IMR-90 (cell line): ENCODE measurements around the gene EMX2. TPM values are rescaled to one million over a fixed set of nuclear protein-coding genes. Genes with fewer than 3 reads are reported as not detected.

ENCODE experiments used
- ATAC-seq: fragments of 200-7000 bp; cut with Tn5 transposase; 2 replicates; pipeline ENCODE4 v1.9.1; 2020; ENCODE audit warnings: low read depth, mild to moderate bottlenecking, moderate library complexity
- BruUV-seq: library from RNA; stranded (reverse); fragments of 400-500 nt; replicated peaks from 2 replicates; lab custom pipeline; 2021; lab: Mats Ljungman, UMichigan
- CTCF ChIA-PET: fragments of 300-600 bp; formaldehyde crosslinking; extraction: SDS; loops from one replicate; lab custom pipeline; 2021; ENCODE audit warnings: antibody characterized with exemption; lab: Yijun Ruan, JAX
- POLR2A ChIA-PET: fragments of 300-600 bp; sonication (Branson Sonifier 250); formaldehyde crosslinking; loops from one replicate; lab custom pipeline; 2022; ENCODE audit warnings: antibody characterized with exemption; ENCODE audit not compliant: unreplicated experiment; lab: Charles Lee
- DNase-seq: peaks from one replicate; pipeline ENCODE4 v3.0.0; 2013
- H2AFZ ChIP-seq: replicated peaks from 2 replicates; pipeline ENCODE3; 2013; ENCODE audit warnings: low read length, mild to moderate bottlenecking; ENCODE audit not compliant: poor library complexity
- H2AK5ac ChIP-seq: 2 replicates; pipeline ENCODE4 v1.6.1; 2013; ENCODE audit warnings: low read depth, low read length, inconsistent platforms
- H2AK9ac ChIP-seq: replicated peaks from 2 replicates; pipeline ENCODE3; 2013; ENCODE audit warnings: mild to moderate bottlenecking, low read depth, low read length, moderate library complexity; ENCODE audit not compliant: poor library complexity
- H2BK120ac ChIP-seq: 2 replicates; pipeline ENCODE4 v1.6.1; 2013; ENCODE audit warnings: low read depth, low read length, inconsistent platforms
- H2BK15ac ChIP-seq: 3 replicates; pipeline ENCODE4 v1.6.1; 2013; ENCODE audit warnings: low read depth, low read length, inconsistent platforms
- H2BK20ac ChIP-seq: 2 replicates; pipeline ENCODE4 v1.6.1; 2013; ENCODE audit warnings: low read depth, mild to moderate bottlenecking, inconsistent platforms, low read length, moderate library complexity
- H2BK5ac ChIP-seq: 2 replicates; pipeline ENCODE4 v1.6.1; 2013; ENCODE audit warnings: mild to moderate bottlenecking, low read depth, low read length, inconsistent platforms; ENCODE audit not compliant: poor library complexity, severe bottlenecking
- H3K14ac ChIP-seq: replicated peaks from 2 replicates; pipeline ENCODE4 v1.6.1; 2013; ENCODE audit warnings: low read depth, low read length, inconsistent platforms
- H3K18ac ChIP-seq: 2 replicates; pipeline ENCODE4 v1.6.1; 2013; ENCODE audit warnings: low read depth, low read length, control low read depth
- H3K23ac ChIP-seq: 2 replicates; pipeline ENCODE4 v1.6.1; 2013; ENCODE audit warnings: low read depth, low read length, inconsistent platforms
- H3K27ac ChIP-seq: 2 replicates; pipeline ENCODE4 v1.5.1; 2013; ENCODE audit warnings: mild to moderate bottlenecking, control low read depth, low read length; ENCODE audit not compliant: insufficient read depth
- H3K27me3 ChIP-seq: 2 replicates; pipeline ENCODE4 v1.6.1; 2013; ENCODE audit warnings: low read length; ENCODE audit not compliant: control insufficient read depth, insufficient read depth
- H3K36me3 ChIP-seq: 2 replicates; pipeline ENCODE4 v1.6.1; 2013; ENCODE audit warnings: low read length, mixed read lengths; ENCODE audit not compliant: control insufficient read depth, insufficient read depth
- H3K4ac ChIP-seq: 2 replicates; pipeline ENCODE4 v1.6.1; 2013; ENCODE audit warnings: low read depth, low read length, inconsistent platforms
- H3K4me1 ChIP-seq: 2 replicates; pipeline ENCODE4 v1.6.1; 2013; ENCODE audit warnings: low read length, mixed read lengths; ENCODE audit not compliant: control insufficient read depth, insufficient read depth
- H3K4me2 ChIP-seq: 2 replicates; pipeline ENCODE4 v1.6.1; 2013; ENCODE audit warnings: low read depth, mild to moderate bottlenecking, control low read depth, low read length, moderate library complexity
- H3K4me3 ChIP-seq: 2 replicates; pipeline ENCODE4 v1.5.1; 2013; ENCODE audit warnings: low read depth, mild to moderate bottlenecking, control low read depth, low read length, moderate library complexity; ENCODE audit not compliant: insufficient read depth
- H3K56ac ChIP-seq: 2 replicates; pipeline ENCODE4 v1.6.1; 2013; ENCODE audit warnings: low read length, inconsistent platforms; ENCODE audit not compliant: insufficient read depth; ENCODE audit errors: extremely low read depth
- H3K79me1 ChIP-seq, 2 experiments: 2 replicates each; pipeline ENCODE4 v1.6.1; 2013; ENCODE audit warnings: low read length in 2 of 2, inconsistent platforms in 1 of 2, low read depth in 1 of 2
- H3K9ac ChIP-seq: 2 replicates; pipeline ENCODE4 v1.6.1; 2013; ENCODE audit warnings: low read depth, low read length, control low read depth
- H3K9me1 ChIP-seq: 2 replicates; pipeline ENCODE4 v1.6.1; 2013; ENCODE audit warnings: low read length, inconsistent platforms; ENCODE audit not compliant: insufficient read depth
- H3K9me3 ChIP-seq: 2 replicates; pipeline ENCODE4 v1.6.1; 2013; ENCODE audit warnings: low read length; ENCODE audit not compliant: control insufficient read depth, insufficient read depth
- H4K20me1 ChIP-seq: 2 replicates; pipeline ENCODE4 v1.6.1; 2013; ENCODE audit warnings: low read length, inconsistent platforms; ENCODE audit not compliant: insufficient read depth
- H4K5ac ChIP-seq: 2 replicates; pipeline ENCODE4 v1.6.1; 2013; ENCODE audit warnings: mild to moderate bottlenecking, low read depth, low read length, control low read depth
- H4K8ac ChIP-seq, 2 experiments: 2 replicates each; pipeline ENCODE4 v1.6.1; 2013; ENCODE audit warnings: low read depth in 2 of 2, low read length in 2 of 2, control low read depth in 1 of 2, inconsistent platforms in 1 of 2
- H4K91ac ChIP-seq: 2 replicates; pipeline ENCODE4 v1.6.1; 2013; ENCODE audit warnings: low read depth, low read length, inconsistent platforms; ENCODE audit not compliant: insufficient read depth
- BHLHE40 ChIP-seq: fragments of 150-350 bp; IDR thresholded peaks from 2 replicates; pipeline ENCODE4 v1.6.1; 2016; ENCODE audit warnings: mild to moderate bottlenecking, low read depth, low read length
- CEBPB ChIP-seq: IDR thresholded peaks from 2 replicates; pipeline ENCODE4 v1.6.1; 2012; ENCODE audit warnings: low read depth, low read length, improper control_type of control experiment
- CHD1 ChIP-seq: IDR thresholded peaks from 2 replicates; pipeline ENCODE4 v1.6.1; 2012; ENCODE audit warnings: low read depth, low read length, improper control_type of control experiment
- CTCF ChIP-seq: conservative IDR thresholded peaks from 2 replicates; pipeline ENCODE4 v1.5.1; 2012; ENCODE audit warnings: mild to moderate bottlenecking, low read depth, low read length, improper control_type of control experiment
- ELK1 ChIP-seq: fragments of 150-350 bp; IDR thresholded peaks from 2 replicates; pipeline ENCODE4 v1.6.1; 2016; ENCODE audit warnings: low read depth, mild to moderate bottlenecking, low read length, moderate library complexity, borderline replicate concordance
- FOS ChIP-seq: fragments of 150-350 bp; IDR thresholded peaks from 2 replicates; pipeline ENCODE4 v1.6.1; 2016; ENCODE audit warnings: low read depth, low read length
- MAFK ChIP-seq: IDR thresholded peaks from 2 replicates; pipeline ENCODE4 v1.6.1; 2012; ENCODE audit warnings: low read depth, low read length, improper control_type of control experiment
- MAZ ChIP-seq: IDR thresholded peaks from 2 replicates; pipeline ENCODE4 v1.6.1; 2012; ENCODE audit warnings: low read depth, mild to moderate bottlenecking, low read length, improper control_type of control experiment, moderate library complexity, borderline replicate concordance
- MXI1 ChIP-seq: IDR thresholded peaks from 2 replicates; pipeline ENCODE4 v1.6.1; 2012; ENCODE audit warnings: low read depth, mild to moderate bottlenecking, low read length, moderate library complexity, borderline replicate concordance
- POLR2A ChIP-seq: IDR thresholded peaks from 2 replicates; pipeline ENCODE4 v1.6.1; 2012; ENCODE audit warnings: mild to moderate bottlenecking, low read depth, low read length
- RAD21 ChIP-seq: IDR thresholded peaks from 2 replicates; pipeline ENCODE4 v1.6.1; 2012; ENCODE audit warnings: low read length, improper control_type of control experiment
- RCOR1 ChIP-seq: IDR thresholded peaks from 2 replicates; pipeline ENCODE4 v1.6.1; 2012; ENCODE audit warnings: mild to moderate bottlenecking, low read length, improper control_type of control experiment; ENCODE audit not compliant: insufficient replicate concordance
- RFX5 ChIP-seq: IDR thresholded peaks from 2 replicates; pipeline ENCODE4 v1.8.0; 2012; ENCODE audit warnings: low read depth, mild to moderate bottlenecking, low read length, moderate library complexity
- SMC3 ChIP-seq: fragments of 150-350 bp; IDR thresholded peaks from 2 replicates; pipeline ENCODE4 v1.6.1; 2016; ENCODE audit warnings: low read depth, mild to moderate bottlenecking, antibody characterized with exemption, low read length, moderate library complexity
- USF2 ChIP-seq: fragments of 150-350 bp; IDR thresholded peaks from 2 replicates; pipeline ENCODE4 v1.6.1; 2017; ENCODE audit warnings: mild to moderate bottlenecking, antibody characterized with exemption, low read length, low read depth
- WGBS, 2 experiments: methylation state at CpG; one replicate each; pipeline versions ENCODE4 v1.1.5 to v1.1.7; 2013; ENCODE audit warnings: missing lambda C conversion rate in 2 of 2; ENCODE audit not compliant: insufficient read length in 1 of 2; ENCODE audit errors: extremely low coverage in 2 of 2; 5-methylcytosine and 5-hydroxymethylcytosine counted together
- dilution Hi-C: fragments of 300-500 bp; cut with HindIII; formaldehyde crosslinking; loops from one replicate; pipeline ENCODE4 v1.14.3; 2018; ENCODE audit warnings: low sequenced_read_pairs; ENCODE audit not compliant: unreplicated experiment
- in situ Hi-C: fragments of 300-500 bp; cut with MboI; formaldehyde crosslinking; loops from 3 replicates; pipeline ENCODE4 v1.14.3; 2019; ENCODE audit warnings: low sequenced_read_pairs, inconsistent platforms, mixed read lengths
- intact Hi-C: fragments of 100-400 bp; cut with micrococcal nuclease; formaldehyde crosslinking; loops from 2 replicates; pipeline ENCODE4 v1.10.0; 2022
- polyA plus RNA-seq, 3 experiments: library from polyadenylated mRNA; depleted of rRNA; stranded (reverse); fragments of >200 nt; gene quantifications; 2 replicates each; pipeline ENCODE4 v1.2.3, GENCODE V29; 2012; ENCODE audit warnings: low replicate concordance in 1 of 3
- total RNA-seq: library from RNA; depleted of rRNA; stranded (reverse); fragments of >200 nt; gene quantifications from 2 replicates; pipeline ENCODE4 v1.2.3, GENCODE V29; 2012

Gene EMX2
- total and polyA plus RNA-seq, 2 of the 4 experiments (the other 2 are of a cell fraction), result not detected

- Histone ChIP-seq H4K20me1 (no peaks in the 10 kb centered on the region), H4K8ac (no peak overlapping the region), H3K27me3 (no peaks in the 10 kb centered on the region), H3K9ac (no peak overlapping the region), H2AK9ac (no peak overlapping the region), H2BK15ac (no peak overlapping the region), H3K9me1 (no peaks in the 10 kb centered on the region), H2AFZ (no peak overlapping the region), H2BK5ac (no peak overlapping the region), H3K18ac (no peak overlapping the region), H3K4me2 (no peak overlapping the region), H3K56ac (no peak overlapping the region), H2BK120ac (no peak overlapping the region), H2BK20ac (no peak overlapping the region), H3K4me1 (no peaks in the 10 kb centered on the region), H2AK5ac (no peak overlapping the region), H3K14ac (no peak overlapping the region), H3K4me3 (no peak overlapping the region), H3K4ac (no peak overlapping the region), H3K79me1 (no peaks in the 10 kb centered on the region), H4K5ac (no peak overlapping the region), H3K9me3 (peaks cover 23% of the 10 kb centered on the region), H3K27ac (no peak overlapping the region), H4K91ac (no peak overlapping the region), H3K36me3 (no peaks in the 10 kb centered on the region), H3K23ac (no peak overlapping the region)
- in situ Hi-C loops, result no loop called here
- CTCF ChIA-PET, result no interaction called here
- DNase-seq (no peak), ATAC-seq (no peak)
- no TSS peak for BruUV-seq
- 67% methylated on average over 1 of the region's 5 CpGs; no CpG with 5 or more reads in 1 of the 2 experiments for WGBS, 2 experiments
- POLR2A ChIA-PET, result no interaction called here
- dilution Hi-C loops, result no loop called here
- TF ChIP-seq MAFK (no peak), FOS (no peak), BHLHE40 (no peak), MAZ (no peak), RFX5 (no peak), SMC3 (no peak), CEBPB (no peak), CTCF (no peak), CHD1 (no peak), RAD21 (no peak), MXI1 (no peak), ELK1 (no peak), POLR2A (no peak), RCOR1 (no peak), USF2 (no peak)
- intact Hi-C loops, result no loop called here
Measured at GRCh38 chr10:117587036-117587435, 44.5 kb downstream of the EMX2 start.
